Right cardiac atrium (tissue), 5 donors: ENCODE measurements around the gene DGCR6L. TPM values are rescaled to one million over a fixed set of nuclear protein-coding genes. Genes with fewer than 3 reads are reported as not detected.
"Not testable (repeated sequence)": the region's sequence is repeated elsewhere in the genome, so short reads cannot be mapped to it uniquely, and the experiment has no call there.

Experiments
- ATAC-seq, 2 donors: fragments of 200-7000 bp; cut with Tn5 transposase; one replicate each; pipeline versions ENCODE4 v1.8.0 to v1.9.1; 2020; ENCODE audit warnings: moderate library complexity in 2 of 2, mild to moderate bottlenecking in 1 of 2
- DNase-seq, 3 donors: peaks; one replicate each; pipeline ENCODE4 v3.0.0-alpha.2; 2020
- H3K27ac ChIP-seq: one replicate; pipeline ENCODE4 v1.5.1; 2013; ENCODE audit warnings: mild to moderate bottlenecking, low read length, control low read depth, moderate library complexity
- H3K27me3 ChIP-seq: one replicate; pipeline ENCODE4 v1.6.1; 2013; ENCODE audit not compliant: control insufficient read depth, insufficient read depth
- H3K4me1 ChIP-seq: one replicate; pipeline ENCODE4 v1.6.1; 2013; ENCODE audit warnings: low read length; ENCODE audit not compliant: control insufficient read depth, insufficient read depth
- H3K4me3 ChIP-seq: one replicate; pipeline ENCODE4 v1.5.1; 2013; ENCODE audit warnings: low read length, control low read depth
- H3K9me3 ChIP-seq: one replicate; pipeline ENCODE4 v1.6.1; 2013; ENCODE audit warnings: low read length; ENCODE audit not compliant: control insufficient read depth
- WGBS: extraction: QIAGEN DNeasy Blood & Tissue Kit; methylation state at CpG from one replicate; pipeline ENCODE4 v1.1.7; 2013; 5-methylcytosine and 5-hydroxymethylcytosine counted together
- intact Hi-C, 4 donors: fragments of 100-400 bp; cut with DNase I; formaldehyde crosslinking; loops; one replicate each; pipeline versions ENCODE4 v1.11.0 to v1.14.0; 2022 to 2023
- polyA plus RNA-seq: library from polyadenylated mRNA; stranded (reverse); fragments of 200-250 nt; gene quantifications from one replicate; pipeline ENCODE4 v1.2.3, GENCODE V29; 2013
- total RNA-seq, 4 donors: library from RNA; stranded (reverse); fragmentation: NEBNext Ultra II Directional; extraction: Animal tissue kit (Norgen Biotek cat#: 25700); gene quantifications; one replicate each; pipeline ENCODE4 v1.2.1, GENCODE V29; 2021
- donor health status: healthy with polysubstance abuse.
- donor health status: DM: no; HTN: yes; CAD: no.
- donor health status: DM: no; HTN: no; CAD: no.
- donor health status: DM: no; HTN: yes; CAD: no; lungs with severe emphysema.
- donor health status: DM: yes; HTN: yes; CAD: no.

The DGCR6L gene
- total and polyA plus RNA-seq, 5 donors: 40.0 to 88.9 (median 56.6) TPM

- Histone ChIP-seq H3K9me3 (no peaks in the 10 kb centered on the region), H3K4me1 (no peaks in the 10 kb centered on the region), H3K27ac (no peak overlapping the region), H3K4me3 (no peak overlapping the region), H3K27me3 (no peaks in the 10 kb centered on the region)
- WGBS: 81% methylated on average over 5 of the region's 5 CpGs
- no peak for DNase-seq
- no peak for ATAC-seq
- intact Hi-C loops: no loop called here
Measured at GRCh38 chr22:20324139-20324516, 4.3 kb upstream of the DGCR6L start.

- WGBS: 56% methylated on average over 7 of the region's 7 CpGs
- peak overlapping the region; percentile 10 for H3K27ac ChIP-seq
- intact Hi-C loops, H3K4me3 ChIP-seq, DNase-seq, H3K9me3 ChIP-seq, ATAC-seq, H3K27me3 ChIP-seq, H3K4me1 ChIP-seq: not testable (repeated sequence)
Measured at GRCh38 chr22:20321552-20322211, 1.8 kb upstream of the DGCR6L start.

- intact Hi-C loops, H3K9me3 ChIP-seq, DNase-seq, H3K4me1 ChIP-seq, H3K27me3 ChIP-seq: not testable (repeated sequence)
- H3K4me3 ChIP-seq: peak overlapping the region; percentile 76
- 35% methylated on average over 20 of the region's 20 CpGs for WGBS
- peak overlapping the region; percentile 49 for H3K27ac ChIP-seq
- ATAC-seq: peak; percentile 5 to 9
Measured at GRCh38 chr22:20320659-20321551, 1.0 kb upstream of the DGCR6L start.

GRCh38 chr22:20319041-20319744 is 667 bp downstream of the DGCR6L start:
- DNase-seq (peak in 1 of 3 donors; percentile 68), ATAC-seq (no peak)
- intact Hi-C loops: no loop called here
- Histone ChIP-seq H3K27me3 (no peaks in the 10 kb centered on the region), H3K27ac (no peak overlapping the region), H3K4me1 (no peaks in the 10 kb centered on the region), H3K9me3 (no peaks in the 10 kb centered on the region), H3K4me3 (peak overlapping the region; percentile 76)
- WGBS: 3% methylated on average over 32 of the region's 32 CpGs

- WGBS: 56% methylated on average over 6 of the region's 6 CpGs
- DNase-seq, H3K27ac ChIP-seq, H3K27me3 ChIP-seq, intact Hi-C loops, H3K4me1 ChIP-seq, H3K9me3 ChIP-seq, ATAC-seq, H3K4me3 ChIP-seq: not testable (repeated sequence)
Measured at GRCh38 chr22:20318043-20318688, 1.7 kb downstream of the DGCR6L start.

GRCh38 chr22:20317402-20318042 is 2.3 kb downstream of the DGCR6L start:
- H3K9me3 ChIP-seq, H3K27ac ChIP-seq, DNase-seq, ATAC-seq, H3K4me3 ChIP-seq, intact Hi-C loops, H3K27me3 ChIP-seq, H3K4me1 ChIP-seq: not testable (repeated sequence)
- 59% methylated on average over 8 of the region's 8 CpGs for WGBS

- H3K4me1 ChIP-seq: no peaks in the 10 kb centered on the region
Measured at GRCh38 chr22:20316844-20317401, 2.9 kb downstream of the DGCR6L start.

GRCh38 chr22:20316217-20316843 is 3.5 kb downstream of the DGCR6L start:
- ATAC-seq (no peak), DNase-seq (peak in 1 of 3 donors; percentile 41)
- H3K27me3 ChIP-seq: no peaks in the 10 kb centered on the region
- H3K4me3 ChIP-seq: no peak overlapping the region
- intact Hi-C loops: no loop called here
- H3K27ac ChIP-seq: no peak overlapping the region
- 83% methylated on average over 12 of the region's 12 CpGs for WGBS
- H3K4me1 ChIP-seq: no peaks in the 10 kb centered on the region
- no peaks in the 10 kb centered on the region for H3K9me3 ChIP-seq

More at GRCh38 chr22:20316844-20317401, 2.9 kb downstream of the DGCR6L start:
- no peak overlapping the region for H3K4me3 ChIP-seq
- intact Hi-C loops: no loop called here
- ATAC-seq: no peak
- DNase-seq: no peak
- H3K27me3 ChIP-seq: no peaks in the 10 kb centered on the region
- WGBS: 94% methylated on average over 8 of the region's 8 CpGs
- H3K9me3 ChIP-seq: no peaks in the 10 kb centered on the region
- no peak overlapping the region for H3K27ac ChIP-seq

GRCh38 chr22:20315337-20316216 is 4.3 kb downstream of the DGCR6L start:
- H3K27ac ChIP-seq: no peak overlapping the region
- no peaks in the 10 kb centered on the region for H3K27me3 ChIP-seq
- H3K4me3 ChIP-seq: no peak overlapping the region
- ATAC-seq (no peak), DNase-seq (peak in 1 of 3 donors; percentile 37)
- intact Hi-C loops: no loop called here
- 89% methylated on average over 25 of the region's 25 CpGs for WGBS
- no peaks in the 10 kb centered on the region for H3K9me3 ChIP-seq
- no peaks in the 10 kb centered on the region for H3K4me1 ChIP-seq
